HG02943 (cell line): ENCODE measurements around the gene KHDRBS1.
"Not testable (repeated sequence)": the region's sequence is repeated elsewhere in the genome, so short reads cannot be mapped to it uniquely, and the experiment has no call there.

ENCODE experiments used
- ATAC-seq: cut with Tn5 transposase; IDR thresholded peaks from one replicate; pipeline ENCODE4 v1.9.1; 2021; ENCODE audit warnings: mild to moderate bottlenecking, low read depth, moderate library complexity; ENCODE audit not compliant: unreplicated experiment

The KHDRBS1 gene

GRCh38 chr1:32013386-32014198 is at the start of gene KHDRBS1:
KHDRBS1 (plus strand) TSS chr1:32013868; CDS start chr1:32013996, 128 bp downstream.
- ATAC-seq = peak; percentile 68

- ATAC-seq = no peak
Measured at GRCh38 chr1:31970873-31971272, 42.8 kb upstream of the KHDRBS1 start.

GRCh38 chr1:31976401-31976800 is 37.3 kb upstream of the KHDRBS1 start:
- ATAC-seq = no peak

GRCh38 chr1:31977385-31978131 is 36.1 kb upstream of the KHDRBS1 start:
- ATAC-seq = no peak

- no peak for ATAC-seq
Measured at GRCh38 chr1:31978843-31979400, 34.7 kb upstream of the KHDRBS1 start.

- no peak for ATAC-seq
Measured at GRCh38 chr1:31980835-31981455, 32.7 kb upstream of the KHDRBS1 start.

GRCh38 chr1:31981456-31981839 is 32.2 kb upstream of the KHDRBS1 start:
- no peak for ATAC-seq

GRCh38 chr1:31981972-31982371 is 31.7 kb upstream of the KHDRBS1 start:
- ATAC-seq = no peak

GRCh38 chr1:31984419-31985347 is 29.0 kb upstream of the KHDRBS1 start:
- no peak for ATAC-seq

- ATAC-seq = no peak
Measured at GRCh38 chr1:31985430-31985829, 28.2 kb upstream of the KHDRBS1 start.

- no peak for ATAC-seq
Measured at GRCh38 chr1:31987135-31987619, 26.5 kb upstream of the KHDRBS1 start.

- no peak for ATAC-seq
Measured at GRCh38 chr1:31989964-31990363, 23.7 kb upstream of the KHDRBS1 start.

- no peak for ATAC-seq
Measured at GRCh38 chr1:31991182-31991581, 22.5 kb upstream of the KHDRBS1 start.

- ATAC-seq = no peak
Measured at GRCh38 chr1:31995263-31995662, 18.4 kb upstream of the KHDRBS1 start.

- ATAC-seq = not testable (repeated sequence)
Measured at GRCh38 chr1:31996121-31996520, 17.5 kb upstream of the KHDRBS1 start.

- no peak for ATAC-seq
Measured at GRCh38 chr1:32001863-32002262, 11.8 kb upstream of the KHDRBS1 start.

GRCh38 chr1:32002285-32002684 is 11.4 kb upstream of the KHDRBS1 start:
- ATAC-seq = not testable (repeated sequence)

GRCh38 chr1:32005522-32005921 is 8.1 kb upstream of the KHDRBS1 start:
- no peak for ATAC-seq

- ATAC-seq = no peak
Measured at GRCh38 chr1:32007591-32007940, 6.1 kb upstream of the KHDRBS1 start.

- ATAC-seq = no peak
Measured at GRCh38 chr1:32010246-32010645, 3.4 kb upstream of the KHDRBS1 start.
